A673 (cell line): Measurements from ENCODE around the gene PCNX1. TPM values are rescaled to one million over a fixed set of nuclear protein-coding genes. Genes with fewer than 3 reads are reported as not detected.
A peak's percentile ranks its signal among the peaks of the same experiment; 100 is the strongest.

ENCODE experiments used
- BruUV-seq: library from RNA; stranded (reverse); fragments of 400-500 nt; replicated peaks from 2 replicates; lab custom pipeline; 2021; lab: Mats Ljungman, UMichigan
- CTCF ChIA-PET: fragments of 300-600 bp; sonication (Branson Sonifier 250); formaldehyde crosslinking; loops from one replicate; lab custom pipeline; 2022; ENCODE audit warnings: antibody characterized with exemption; lab: Charles Lee
- POLR2A ChIA-PET: fragments of 300-600 bp; sonication (Branson Sonifier 250); formaldehyde crosslinking; loops from one replicate; lab custom pipeline; 2022; ENCODE audit warnings: antibody characterized with exemption; ENCODE audit not compliant: low non-redundant PET; lab: Charles Lee
- DNase-seq: peaks from one replicate; pipeline ENCODE4 v3.0.0-alpha.2; 2015; ENCODE audit warnings: low spot score
- H3K27ac ChIP-seq: fragments of 200-600 bp; sonication (generic); 2 replicates; pipeline ENCODE4 v1.5.1; 2016; ENCODE audit warnings: mixed run types, low read depth, mild to moderate bottlenecking, mixed read lengths, antibody characterized with exemption, low read length; ENCODE audit not compliant: poor library complexity, severe bottlenecking
- H3K27me3 ChIP-seq: fragments of 200-600 bp; sonication (generic); replicated peaks from 2 replicates; pipeline ENCODE4 v1.6.1; 2017; ENCODE audit warnings: mixed run types, low read depth, mild to moderate bottlenecking, mixed read lengths, antibody characterized with exemption, low read length; ENCODE audit not compliant: insufficient read depth, poor library complexity
- H3K36me3 ChIP-seq: fragments of 200-600 bp; sonication (generic); 2 replicates; pipeline ENCODE4 v1.6.1; 2016; ENCODE audit warnings: mixed run types, mild to moderate bottlenecking, mixed read lengths, antibody characterized with exemption, low read length; ENCODE audit not compliant: insufficient read depth, poor library complexity, severe bottlenecking
- H3K4me1 ChIP-seq: fragments of 200-600 bp; sonication (generic); 2 replicates; pipeline ENCODE4 v1.6.1; 2017; ENCODE audit warnings: mixed run types, mild to moderate bottlenecking, mixed read lengths, antibody characterized with exemption, low read length; ENCODE audit not compliant: insufficient read depth, poor library complexity, severe bottlenecking
- H3K4me3 ChIP-seq: fragments of 200-600 bp; sonication (generic); 2 replicates; pipeline ENCODE4 v1.5.1; 2016; ENCODE audit warnings: low read depth, mixed run types, mild to moderate bottlenecking, mixed read lengths, low read length; ENCODE audit not compliant: poor library complexity, severe bottlenecking
- H3K9me3 ChIP-seq: fragments of 200-600 bp; sonication (generic); 2 replicates; pipeline ENCODE4 v1.6.1; 2016; ENCODE audit warnings: mixed run types, low read depth, mild to moderate bottlenecking, mixed read lengths, antibody characterized with exemption, low read length; ENCODE audit not compliant: poor library complexity, severe bottlenecking
- EZH2 ChIP-seq: fragments of 200-600 bp; sonication (generic); IDR thresholded peaks from 2 replicates; pipeline ENCODE4 v1.6.1; 2017; ENCODE audit warnings: borderline replicate concordance, low read depth, mild to moderate bottlenecking, mixed read lengths, antibody characterized with exemption, low read length; ENCODE audit not compliant: poor library complexity, severe bottlenecking
- intact Hi-C: fragments of 100-400 bp; cut with micrococcal nuclease; formaldehyde crosslinking; loops from one replicate; pipeline ENCODE4 v1.10.0; 2022; ENCODE audit not compliant: unreplicated experiment
- total RNA-seq: library from RNA; stranded (reverse); gene quantifications from 2 replicates; pipeline ENCODE4 v1.2.3, GENCODE V29; 2021
- TF ChIP-seq, protein P1 (sequence below): fragments of 300-800, 200-600 bp; sonication (generic); conservative IDR thresholded peaks from 2 replicates; pipeline ENCODE4 v1.5.1; 2017; ENCODE audit warnings: low read depth, mild to moderate bottlenecking, antibody characterized with exemption, low read length, moderate library complexity, mixed read lengths

PCNX1 gene
- total RNA-seq, 1 experiment from 2014 or later: 60.7 TPM

- Histone ChIP-seq H3K27ac (no peak overlapping the region), H3K4me1 (peaks cover 10% of the 10 kb centered on the region), H3K27me3 (no peaks in the 10 kb centered on the region), H3K9me3 (no peaks in the 10 kb centered on the region), H3K36me3 (no peaks in the 10 kb centered on the region), H3K4me3 (no peak overlapping the region)
- intact Hi-C loops: loop anchor here (2.0 kb wide), 1 partner anchor 614 kb away; no protein-coding TSS in a partner anchor
- ChIA-PET CTCF (interaction anchor here (0.6 to 2.4 kb wide), 5 partner anchors 25 to 614 kb away, joined by 3 to 16 read pairs (median 3); no protein-coding TSS in a partner anchor), POLR2A (no interaction called here)
- DNase-seq: peak; percentile 72
- BruUV-seq: no TSS peak
- TF ChIP-seq EZH2: no peak
- TF ChIP-seq, protein P1, sequence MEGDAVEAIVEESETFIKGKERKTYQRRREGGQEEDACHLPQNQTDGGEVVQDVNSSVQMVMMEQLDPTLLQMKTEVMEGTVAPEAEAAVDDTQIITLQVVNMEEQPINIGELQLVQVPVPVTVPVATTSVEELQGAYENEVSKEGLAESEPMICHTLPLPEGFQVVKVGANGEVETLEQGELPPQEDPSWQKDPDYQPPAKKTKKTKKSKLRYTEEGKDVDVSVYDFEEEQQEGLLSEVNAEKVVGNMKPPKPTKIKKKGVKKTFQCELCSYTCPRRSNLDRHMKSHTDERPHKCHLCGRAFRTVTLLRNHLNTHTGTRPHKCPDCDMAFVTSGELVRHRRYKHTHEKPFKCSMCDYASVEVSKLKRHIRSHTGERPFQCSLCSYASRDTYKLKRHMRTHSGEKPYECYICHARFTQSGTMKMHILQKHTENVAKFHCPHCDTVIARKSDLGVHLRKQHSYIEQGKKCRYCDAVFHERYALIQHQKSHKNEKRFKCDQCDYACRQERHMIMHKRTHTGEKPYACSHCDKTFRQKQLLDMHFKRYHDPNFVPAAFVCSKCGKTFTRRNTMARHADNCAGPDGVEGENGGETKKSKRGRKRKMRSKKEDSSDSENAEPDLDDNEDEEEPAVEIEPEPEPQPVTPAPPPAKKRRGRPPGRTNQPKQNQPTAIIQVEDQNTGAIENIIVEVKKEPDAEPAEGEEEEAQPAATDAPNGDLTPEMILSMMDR: peak; percentile 97
These were observed 231.4 kb downstream of the PCNX1 start for GRCh38 chr14:71138448-71139293.

GRCh38 chr14:71139294-71139946 lies 232.2 kb downstream of the PCNX1 start:
- no peak for DNase-seq
- intact Hi-C loops: loop anchor here (2.0 kb wide), 1 partner anchor 613 kb away; no protein-coding TSS in a partner anchor
- ChIA-PET POLR2A (no interaction called here), CTCF (interaction anchor here (1.1 to 2.4 kb wide), 4 partner anchors 27 to 614 kb away, joined by 3 to 16 read pairs (median 5); no protein-coding TSS in a partner anchor)
- H3K36me3 ChIP-seq: no peaks in the 10 kb centered on the region
- no peaks in the 10 kb centered on the region for H3K27me3 ChIP-seq
- TF ChIP-seq, protein P1: no peak
- BruUV-seq: no TSS peak
- peaks cover 11% of the 10 kb centered on the region for H3K4me1 ChIP-seq
- no peaks in the 10 kb centered on the region for H3K9me3 ChIP-seq
- H3K27ac ChIP-seq: no peak overlapping the region
- no peak overlapping the region for H3K4me3 ChIP-seq

DNA sequence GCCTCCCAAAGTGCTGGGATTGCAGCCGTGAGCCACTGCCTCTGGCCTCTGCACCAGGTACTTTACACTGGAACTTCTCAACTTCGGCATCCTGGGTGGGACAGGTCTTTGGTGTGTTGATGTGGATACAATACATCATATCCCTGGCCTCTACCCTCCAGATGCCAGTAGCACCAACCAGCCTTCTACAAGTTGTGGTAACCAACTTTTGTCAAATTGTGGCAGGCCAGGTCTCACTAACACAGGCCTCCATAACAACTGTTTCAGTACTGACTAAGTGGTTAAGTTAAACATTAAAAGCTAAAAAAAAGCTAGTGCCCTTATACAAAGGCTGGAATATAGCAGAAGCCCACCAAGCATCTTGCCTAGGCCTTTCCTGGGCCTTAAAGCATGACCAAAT lies 232.9 kb downstream of the PCNX1 start:
- Histone ChIP-seq H3K36me3 (no peaks in the 10 kb centered on the region), H3K4me3 (no peak overlapping the region), H3K9me3 (no peaks in the 10 kb centered on the region), H3K27ac (no peak overlapping the region), H3K4me1 (peaks cover 11% of the 10 kb centered on the region), H3K27me3 (no peaks in the 10 kb centered on the region)
- TF ChIP-seq, protein P1: no peak
- TF ChIP-seq EZH2: no peak
- DNase-seq: no peak
- BruUV-seq: no TSS peak
- ChIA-PET POLR2A (no interaction called here), CTCF (interaction anchor here (1.1 kb wide), 1 partner anchor 613 kb away, joined by 4 read pairs; no protein-coding TSS in a partner anchor)
- intact Hi-C loops: loop anchor here (5.0 to 10.0 kb wide), 2 partner anchors 182 to 265 kb away; partner anchors contain the start of gene SIPA1L1
